ENCODE results near the gene DBNL.

GRCh38 chr7:44094365-44094764 is 49.9 kb downstream of the DBNL start:
- TF ChIP-seq EP300 (IDR thresholded peaks at IDR 0.05) (no peak), CTCF (IDR thresholded peaks at IDR 0.05) (no peak), POLR2AphosphoS5 (IDR thresholded peaks at IDR 0.05) (no peak), POLR2A (IDR thresholded peaks at IDR 0.05) (no peak)
